K562 (cell line): Measurements from ENCODE around the gene CGB3. TPM values are rescaled to one million over a fixed set of nuclear protein-coding genes. Genes with fewer than 3 reads are reported as not detected.
"Not testable (repeated sequence)": the region's sequence is repeated elsewhere in the genome, so short reads cannot be mapped to it uniquely, and the experiment has no call there.

ENCODE experiments used
- BDP1 ChIP-seq: IDR thresholded peaks from 3 replicates; pipeline ENCODE4 v1.6.1; 2011; ENCODE audit not compliant: insufficient read length, insufficient read depth
- CREM ChIP-seq: IDR thresholded peaks from 2 replicates; pipeline ENCODE4 v1.6.1; 2014; ENCODE audit warnings: antibody characterized with exemption, low read depth
- FOXK2 ChIP-seq, 2 experiments: fragments of 450-650 bp; IDR thresholded peaks in 1 of 2; conservative IDR thresholded peaks in 1 of 2; 2 replicates each; pipeline ENCODE4 v1.6.1; 2016; ENCODE audit warnings: low read depth in 2 of 2, mild to moderate bottlenecking in 1 of 2
- HDAC2 ChIP-seq: fragments of 450-650 bp; IDR thresholded peaks from 2 replicates; pipeline ENCODE4 v1.6.1; 2016; ENCODE audit warnings: mild to moderate bottlenecking
- JUND ChIP-seq, 2 experiments: IDR thresholded peaks; 2 replicates in 1 of 2; 3 replicates in 1 of 2; pipeline ENCODE4 v1.6.1; 2011; ENCODE audit warnings: borderline replicate concordance in 2 of 2, low read depth in 2 of 2, low read length in 2 of 2, improper control_type of control experiment in 1 of 2, missing biosample characterization in 1 of 2, missing genetic modification characterization in 1 of 2, missing genetic modification reagents in 1 of 2
- KLF16 ChIP-seq: IDR thresholded peaks from 2 replicates; pipeline ENCODE4 v1.6.1; 2016; ENCODE audit warnings: antibody characterized with exemption
- MYC ChIP-seq, 2 experiments: fragments of 250-450 bp in 1 of 2; sonication (Bioruptor Pico) in 1 of 2; IDR thresholded peaks; 2 replicates each; pipeline versions ENCODE4 v1.5.1 to v1.6.1; 2012 to 2021; ENCODE audit warnings: low read depth in 2 of 2, borderline replicate concordance in 1 of 2, improper control_type of control experiment in 1 of 2, low read length in 1 of 2, mild to moderate bottlenecking in 1 of 2, moderate library complexity in 1 of 2
- NR2C1 ChIP-seq, 2 experiments: fragments of 450-650 bp; IDR thresholded peaks; 2 replicates each; pipeline ENCODE4 v1.6.1; 2017; ENCODE audit warnings: mild to moderate bottlenecking in 2 of 2, antibody characterized with exemption in 1 of 2, inconsistent platforms in 1 of 2, missing compliant biosample characterization in 1 of 2, missing genetic modification characterization in 1 of 2
- SRF ChIP-seq, 2 experiments: fragments of 250-450, 450-650 bp in 1 of 2; sonication (Bioruptor Pico) in 1 of 2; sonication (generic) in 1 of 2; formaldehyde crosslinking; IDR thresholded peaks; 2 replicates each; pipeline versions ENCODE4 v1.5.0 to v1.5.1; 2020 to 2022; ENCODE audit warnings: mild to moderate bottlenecking in 1 of 2, missing genetic modification reagents in 1 of 2
- polyA plus RNA-seq, 8 experiments: library from polyadenylated mRNA; depleted of rRNA in 4 of 8; stranded (reverse) in 5 of 8; unstranded in 3 of 8; fragments of >200 nt; fragmentation: Nextera tagmentation in 2 of 8; fragmentation: Illumina TruSeq in 1 of 8; extraction: Ambion mirVana in 2 of 8; extraction: Trizol in 1 of 8; gene quantifications; 2 replicates each; pipeline versions ENCODE4 v1.2.1 to v1.2.3, GENCODE V29; 2011 to 2014; ENCODE audit warnings: inconsistent platforms in 1 of 8, missing spikeins in 1 of 8
- total RNA-seq, 7 experiments: library from RNA; depleted of rRNA in 6 of 7; stranded (reverse); fragments of >200 nt in 6 of 7; fragmentation: Illumina TruSeq in 2 of 7; extraction: Trizol in 2 of 7; gene quantifications; 2 replicates each; pipeline versions ENCODE4 v1.2.1 to v1.2.3, GENCODE V29; 2011 to 2021; ENCODE audit warnings: low replicate concordance in 1 of 7
- TF ChIP-seq, protein P1 (sequence below): fragments of 450-650 bp; IDR thresholded peaks from 2 replicates; pipeline ENCODE4 v1.6.1; 2016; ENCODE audit warnings: mild to moderate bottlenecking, moderate library complexity
- TF ChIP-seq, protein P2 (sequence below): IDR thresholded peaks from 2 replicates; pipeline ENCODE4 v1.6.1; 2011; ENCODE audit warnings: borderline replicate concordance, low read depth, mild to moderate bottlenecking, moderate library complexity, low read length; ENCODE audit not compliant: insufficient read depth, poor library complexity, severe bottlenecking

Gene CGB3
- total and polyA plus RNA-seq, 9 of the 15 experiments (the other 6 are each of a cell fraction or from before 2014, with no cell fraction given) = not detected

GRCh38 chr19:49031642-49032301 lies 7.6 kb upstream of the CGB3 start, which contains the start of gene CGB2 (continued):
- TF ChIP-seq FOXK2 (conservative IDR thresholded peaks at IDR 0.05 in 1 of 2, IDR thresholded peaks at IDR 0.05 in 1 of 2; ENCODE audit: low read depth in 2 of 2) = 0 out of 4 replicates have a peak, but pooled peaks of 1 of the 2 experiments have one; percentile 19
- peak; percentile 70; the same call in 1 of the 2 replicates for TF ChIP-seq HDAC2
- TF ChIP-seq BDP1 = peak; percentile 48
- peak; percentile 73 for TF ChIP-seq JUND (IDR thresholded peaks at IDR 0.05; ENCODE audit: borderline replicate concordance, low read depth, low read length)
- peak; percentile 47; the same call in 1 of the 3 replicates for TF ChIP-seq JUND (tag; IDR thresholded peaks at IDR 0.05; ENCODE audit: borderline replicate concordance, low read depth, low read length)
- peak; percentile 33; the same call in 1 of the 2 replicates for TF ChIP-seq MYC (IDR thresholded peaks at IDR 0.05; ENCODE audit: low read depth, low read length)
- not testable (repeated sequence) for TF ChIP-seq MYC (CRISPR knock-in tag; IDR thresholded peaks at IDR 0.05; ENCODE audit: borderline replicate concordance, low read depth)
- TF ChIP-seq SRF (CRISPR knock-in tag; IDR thresholded peaks at IDR 0.05) = 0 out of 4 replicates have a peak, but pooled peaks of 1 of the 2 experiments have one; percentile 15
- 0 out of 2 replicates have a peak, but pooled peaks have one; percentile 22 for TF ChIP-seq KLF16
- TF ChIP-seq, protein P1, sequence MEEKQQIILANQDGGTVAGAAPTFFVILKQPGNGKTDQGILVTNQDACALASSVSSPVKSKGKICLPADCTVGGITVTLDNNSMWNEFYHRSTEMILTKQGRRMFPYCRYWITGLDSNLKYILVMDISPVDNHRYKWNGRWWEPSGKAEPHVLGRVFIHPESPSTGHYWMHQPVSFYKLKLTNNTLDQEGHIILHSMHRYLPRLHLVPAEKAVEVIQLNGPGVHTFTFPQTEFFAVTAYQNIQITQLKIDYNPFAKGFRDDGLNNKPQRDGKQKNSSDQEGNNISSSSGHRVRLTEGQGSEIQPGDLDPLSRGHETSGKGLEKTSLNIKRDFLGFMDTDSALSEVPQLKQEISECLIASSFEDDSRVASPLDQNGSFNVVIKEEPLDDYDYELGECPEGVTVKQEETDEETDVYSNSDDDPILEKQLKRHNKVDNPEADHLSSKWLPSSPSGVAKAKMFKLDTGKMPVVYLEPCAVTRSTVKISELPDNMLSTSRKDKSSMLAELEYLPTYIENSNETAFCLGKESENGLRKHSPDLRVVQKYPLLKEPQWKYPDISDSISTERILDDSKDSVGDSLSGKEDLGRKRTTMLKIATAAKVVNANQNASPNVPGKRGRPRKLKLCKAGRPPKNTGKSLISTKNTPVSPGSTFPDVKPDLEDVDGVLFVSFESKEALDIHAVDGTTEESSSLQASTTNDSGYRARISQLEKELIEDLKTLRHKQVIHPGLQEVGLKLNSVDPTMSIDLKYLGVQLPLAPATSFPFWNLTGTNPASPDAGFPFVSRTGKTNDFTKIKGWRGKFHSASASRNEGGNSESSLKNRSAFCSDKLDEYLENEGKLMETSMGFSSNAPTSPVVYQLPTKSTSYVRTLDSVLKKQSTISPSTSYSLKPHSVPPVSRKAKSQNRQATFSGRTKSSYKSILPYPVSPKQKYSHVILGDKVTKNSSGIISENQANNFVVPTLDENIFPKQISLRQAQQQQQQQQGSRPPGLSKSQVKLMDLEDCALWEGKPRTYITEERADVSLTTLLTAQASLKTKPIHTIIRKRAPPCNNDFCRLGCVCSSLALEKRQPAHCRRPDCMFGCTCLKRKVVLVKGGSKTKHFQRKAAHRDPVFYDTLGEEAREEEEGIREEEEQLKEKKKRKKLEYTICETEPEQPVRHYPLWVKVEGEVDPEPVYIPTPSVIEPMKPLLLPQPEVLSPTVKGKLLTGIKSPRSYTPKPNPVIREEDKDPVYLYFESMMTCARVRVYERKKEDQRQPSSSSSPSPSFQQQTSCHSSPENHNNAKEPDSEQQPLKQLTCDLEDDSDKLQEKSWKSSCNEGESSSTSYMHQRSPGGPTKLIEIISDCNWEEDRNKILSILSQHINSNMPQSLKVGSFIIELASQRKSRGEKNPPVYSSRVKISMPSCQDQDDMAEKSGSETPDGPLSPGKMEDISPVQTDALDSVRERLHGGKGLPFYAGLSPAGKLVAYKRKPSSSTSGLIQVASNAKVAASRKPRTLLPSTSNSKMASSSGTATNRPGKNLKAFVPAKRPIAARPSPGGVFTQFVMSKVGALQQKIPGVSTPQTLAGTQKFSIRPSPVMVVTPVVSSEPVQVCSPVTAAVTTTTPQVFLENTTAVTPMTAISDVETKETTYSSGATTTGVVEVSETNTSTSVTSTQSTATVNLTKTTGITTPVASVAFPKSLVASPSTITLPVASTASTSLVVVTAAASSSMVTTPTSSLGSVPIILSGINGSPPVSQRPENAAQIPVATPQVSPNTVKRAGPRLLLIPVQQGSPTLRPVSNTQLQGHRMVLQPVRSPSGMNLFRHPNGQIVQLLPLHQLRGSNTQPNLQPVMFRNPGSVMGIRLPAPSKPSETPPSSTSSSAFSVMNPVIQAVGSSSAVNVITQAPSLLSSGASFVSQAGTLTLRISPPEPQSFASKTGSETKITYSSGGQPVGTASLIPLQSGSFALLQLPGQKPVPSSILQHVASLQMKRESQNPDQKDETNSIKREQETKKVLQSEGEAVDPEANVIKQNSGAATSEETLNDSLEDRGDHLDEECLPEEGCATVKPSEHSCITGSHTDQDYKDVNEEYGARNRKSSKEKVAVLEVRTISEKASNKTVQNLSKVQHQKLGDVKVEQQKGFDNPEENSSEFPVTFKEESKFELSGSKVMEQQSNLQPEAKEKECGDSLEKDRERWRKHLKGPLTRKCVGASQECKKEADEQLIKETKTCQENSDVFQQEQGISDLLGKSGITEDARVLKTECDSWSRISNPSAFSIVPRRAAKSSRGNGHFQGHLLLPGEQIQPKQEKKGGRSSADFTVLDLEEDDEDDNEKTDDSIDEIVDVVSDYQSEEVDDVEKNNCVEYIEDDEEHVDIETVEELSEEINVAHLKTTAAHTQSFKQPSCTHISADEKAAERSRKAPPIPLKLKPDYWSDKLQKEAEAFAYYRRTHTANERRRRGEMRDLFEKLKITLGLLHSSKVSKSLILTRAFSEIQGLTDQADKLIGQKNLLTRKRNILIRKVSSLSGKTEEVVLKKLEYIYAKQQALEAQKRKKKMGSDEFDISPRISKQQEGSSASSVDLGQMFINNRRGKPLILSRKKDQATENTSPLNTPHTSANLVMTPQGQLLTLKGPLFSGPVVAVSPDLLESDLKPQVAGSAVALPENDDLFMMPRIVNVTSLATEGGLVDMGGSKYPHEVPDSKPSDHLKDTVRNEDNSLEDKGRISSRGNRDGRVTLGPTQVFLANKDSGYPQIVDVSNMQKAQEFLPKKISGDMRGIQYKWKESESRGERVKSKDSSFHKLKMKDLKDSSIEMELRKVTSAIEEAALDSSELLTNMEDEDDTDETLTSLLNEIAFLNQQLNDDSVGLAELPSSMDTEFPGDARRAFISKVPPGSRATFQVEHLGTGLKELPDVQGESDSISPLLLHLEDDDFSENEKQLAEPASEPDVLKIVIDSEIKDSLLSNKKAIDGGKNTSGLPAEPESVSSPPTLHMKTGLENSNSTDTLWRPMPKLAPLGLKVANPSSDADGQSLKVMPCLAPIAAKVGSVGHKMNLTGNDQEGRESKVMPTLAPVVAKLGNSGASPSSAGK = peak; percentile 52
- peak; percentile 76 for TF ChIP-seq NR2C1 (IDR thresholded peaks at IDR 0.05)
- peak; percentile 59 for TF ChIP-seq NR2C1 (tag; IDR thresholded peaks at IDR 0.05)
- TF ChIP-seq, protein P2, sequence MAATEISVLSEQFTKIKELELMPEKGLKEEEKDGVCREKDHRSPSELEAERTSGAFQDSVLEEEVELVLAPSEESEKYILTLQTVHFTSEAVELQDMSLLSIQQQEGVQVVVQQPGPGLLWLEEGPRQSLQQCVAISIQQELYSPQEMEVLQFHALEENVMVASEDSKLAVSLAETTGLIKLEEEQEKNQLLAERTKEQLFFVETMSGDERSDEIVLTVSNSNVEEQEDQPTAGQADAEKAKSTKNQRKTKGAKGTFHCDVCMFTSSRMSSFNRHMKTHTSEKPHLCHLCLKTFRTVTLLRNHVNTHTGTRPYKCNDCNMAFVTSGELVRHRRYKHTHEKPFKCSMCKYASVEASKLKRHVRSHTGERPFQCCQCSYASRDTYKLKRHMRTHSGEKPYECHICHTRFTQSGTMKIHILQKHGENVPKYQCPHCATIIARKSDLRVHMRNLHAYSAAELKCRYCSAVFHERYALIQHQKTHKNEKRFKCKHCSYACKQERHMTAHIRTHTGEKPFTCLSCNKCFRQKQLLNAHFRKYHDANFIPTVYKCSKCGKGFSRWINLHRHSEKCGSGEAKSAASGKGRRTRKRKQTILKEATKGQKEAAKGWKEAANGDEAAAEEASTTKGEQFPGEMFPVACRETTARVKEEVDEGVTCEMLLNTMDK = peak; percentile 45
- peak; percentile 89 for TF ChIP-seq CREM
